G401 (cell line): ENCODE results near the gene XPNPEP1. TPM values are rescaled to one million over a fixed set of nuclear protein-coding genes. Genes with fewer than 3 reads are reported as not detected.
A peak's percentile ranks its signal among the peaks of the same experiment; 100 is the strongest.
"Not testable (repeated sequence)": the region's sequence is repeated elsewhere in the genome, so short reads cannot be mapped to it uniquely, and the experiment has no call there.

ENCODE experiments used
- DNase-seq: peaks from one replicate; pipeline ENCODE4 v3.0.0-alpha.2; 2015; ENCODE audit warnings: low spot score
- in situ Hi-C: cut with HindIII; loops from 2 replicates; pipeline ENCODE4 v1.10.0; 2016; ENCODE audit warnings: low sequenced_read_pairs, mixed read lengths
- total RNA-seq: library from RNA; depleted of rRNA; stranded (reverse); fragments of >200 nt; shearing (Covaris generic); gene quantifications from 2 replicates; pipeline ENCODE4 v1.2.3, GENCODE V29; 2014

XPNPEP1 gene
- total RNA-seq, 1 experiment from 2014 or later = 153 TPM

- no peak for DNase-seq
- in situ Hi-C loops = no loop called here
Observed at GRCh38 chr10:109928475-109928891, 5.2 kb upstream of the XPNPEP1 start.

- no peak for DNase-seq
- in situ Hi-C loops = no loop called here
Observed at GRCh38 chr10:109926825-109927224, 3.5 kb upstream of the XPNPEP1 start.

- DNase-seq = peak; percentile 71
- in situ Hi-C loops = no loop called here
Observed at GRCh38 chr10:109926061-109926745, 2.9 kb upstream of the XPNPEP1 start.

- DNase-seq = no peak
- in situ Hi-C loops = no loop called here
Observed at GRCh38 chr10:109924967-109925620, 1.8 kb upstream of the XPNPEP1 start.

GRCh38 chr10:109924087-109924486 lies 776 bp upstream of the XPNPEP1 start:
- DNase-seq = no peak
- in situ Hi-C loops = no loop called here

- in situ Hi-C loops = no loop called here
- DNase-seq = no peak
Observed at GRCh38 chr10:109922358-109922975, 844 bp downstream of the XPNPEP1 start.

GRCh38 chr10:109920016-109920415 lies 3.3 kb downstream of the XPNPEP1 start:
- in situ Hi-C loops = no loop called here
- DNase-seq = no peak

- no peak for DNase-seq
- in situ Hi-C loops = no loop called here
Observed at GRCh38 chr10:109919220-109919619, 4.1 kb downstream of the XPNPEP1 start.

- in situ Hi-C loops, DNase-seq: not testable (repeated sequence)
Observed at GRCh38 chr10:109918707-109919106, 4.6 kb downstream of the XPNPEP1 start.

- in situ Hi-C loops = no loop called here
- DNase-seq = no peak
Observed at GRCh38 chr10:109915566-109915965, 7.7 kb downstream of the XPNPEP1 start.

- in situ Hi-C loops = no loop called here
- DNase-seq = no peak
Observed at GRCh38 chr10:109914966-109915365, 8.3 kb downstream of the XPNPEP1 start.

GRCh38 chr10:109913306-109913892 lies 9.9 kb downstream of the XPNPEP1 start:
- in situ Hi-C loops = no loop called here

GRCh38 chr10:109912335-109913281 lies 10.7 kb downstream of the XPNPEP1 start:
- DNase-seq = no peak
- in situ Hi-C loops = no loop called here

More at GRCh38 chr10:109913306-109913892, 9.9 kb downstream of the XPNPEP1 start:
- no peak for DNase-seq

GRCh38 chr10:109911903-109912302 lies 11.4 kb downstream of the XPNPEP1 start:
- DNase-seq = no peak
- in situ Hi-C loops = no loop called here

GRCh38 chr10:109906316-109906715 lies 17.0 kb downstream of the XPNPEP1 start:
- in situ Hi-C loops = no loop called here
- DNase-seq = no peak

- no peak for DNase-seq
- in situ Hi-C loops = no loop called here
Observed at GRCh38 chr10:109904397-109904796, 18.9 kb downstream of the XPNPEP1 start.

- DNase-seq = peak; percentile 95
- in situ Hi-C loops = no loop called here
Observed at GRCh38 chr10:109902992-109903947, 20.0 kb downstream of the XPNPEP1 start.
